ENCODE results near the gene PRR5.

The PRR5 gene

DNA sequence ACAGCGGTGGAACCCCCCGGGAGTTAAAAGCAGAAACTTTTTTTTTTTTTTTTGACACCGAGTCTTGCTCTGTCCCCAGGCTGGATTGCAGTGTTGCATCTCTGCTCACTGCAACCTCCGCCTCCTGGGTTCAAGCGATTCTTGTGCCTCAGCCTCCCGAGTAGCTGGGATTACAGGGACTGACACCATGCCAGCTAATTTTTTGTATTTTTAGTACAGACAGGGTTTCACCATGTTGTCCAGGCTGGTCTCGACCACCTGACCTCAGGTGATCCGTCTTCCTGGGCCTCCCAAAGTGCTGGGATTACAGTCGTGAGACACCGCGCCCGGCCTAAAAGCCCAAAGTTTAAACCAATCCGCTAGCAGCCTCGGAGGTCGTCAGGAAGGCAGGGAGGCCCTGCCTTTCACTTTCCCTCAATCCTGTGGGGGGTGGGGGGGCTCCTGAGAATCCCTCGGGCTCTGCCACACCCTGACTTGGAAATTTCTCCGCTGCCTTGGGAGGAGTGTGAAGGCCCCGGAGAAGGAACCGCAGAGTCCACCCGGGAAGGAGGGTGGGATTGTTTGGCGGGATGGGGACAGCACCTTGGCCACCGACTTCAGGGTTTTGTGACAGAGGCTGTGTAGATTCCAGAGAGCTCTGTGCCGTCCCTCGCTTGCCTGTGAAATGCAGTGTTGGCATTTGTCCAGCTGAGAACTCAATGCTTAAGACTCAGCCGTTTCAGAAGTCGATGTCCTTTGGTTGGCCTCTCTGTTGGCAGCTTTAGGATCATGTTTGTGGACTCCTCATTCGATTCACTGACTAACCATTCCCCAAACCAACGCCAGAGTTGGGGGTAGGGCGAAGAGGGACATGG is 51.4 kb downstream of the PRR5 start:
- H3K4me3 ChIP-seq (ENCODE audit: low read depth in 1 of 2, low read length in 2 of 2): peak overlapping the region; percentile 62 to 66
- peaks cover 21 to 44% of the 10 kb centered on the region in 2 donors for H3K4me1 ChIP-seq (ENCODE audit: control insufficient read depth in 1 of 2, insufficient read depth in 2 of 2, low read length in 2 of 2)
- H3K36me3 ChIP-seq (ENCODE audit: control insufficient read depth in 1 of 2, insufficient read depth in 2 of 2, low read length in 2 of 2): no peaks in the 10 kb centered on the region
- no peaks in the 10 kb centered on the region for H3K9me3 ChIP-seq (ENCODE audit: control insufficient read depth in 1 of 2, low read length in 2 of 2)
- H3K9ac ChIP-seq (ENCODE audit: low read depth in 1 of 2, low read length in 2 of 2): peak overlapping the region; percentile 34 to 48
- H3K27me3 ChIP-seq (ENCODE audit: control insufficient read depth in 1 of 2, insufficient read depth in 2 of 2, low read length in 2 of 2): peaks cover 0 to 8% of the 10 kb centered on the region in 2 donors
- H3K27ac ChIP-seq (ENCODE audit: low read depth, low read length): no peak overlapping the region

DNA sequence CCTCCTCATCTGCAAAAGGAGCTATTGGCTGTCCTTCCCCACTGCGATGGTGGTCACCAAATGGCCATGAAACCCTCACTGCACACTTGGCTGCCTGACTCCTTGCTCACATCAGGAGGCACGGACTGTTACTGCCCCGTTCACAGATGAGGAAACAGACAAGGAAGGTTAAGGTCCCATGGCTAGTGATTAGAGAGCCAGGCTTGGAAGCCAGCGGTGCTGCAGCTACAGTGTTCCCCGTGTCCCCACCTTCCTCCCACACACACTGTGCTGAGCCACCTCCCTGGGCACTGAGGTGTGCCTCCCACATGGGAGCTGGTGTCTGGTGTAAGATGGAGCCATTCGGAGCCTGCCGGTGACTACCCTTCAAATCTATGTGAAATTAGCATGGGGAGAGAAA is 53.0 kb downstream of the PRR5 start:
- H3K27ac ChIP-seq (ENCODE audit: low read depth, low read length): no peak overlapping the region

DNA sequence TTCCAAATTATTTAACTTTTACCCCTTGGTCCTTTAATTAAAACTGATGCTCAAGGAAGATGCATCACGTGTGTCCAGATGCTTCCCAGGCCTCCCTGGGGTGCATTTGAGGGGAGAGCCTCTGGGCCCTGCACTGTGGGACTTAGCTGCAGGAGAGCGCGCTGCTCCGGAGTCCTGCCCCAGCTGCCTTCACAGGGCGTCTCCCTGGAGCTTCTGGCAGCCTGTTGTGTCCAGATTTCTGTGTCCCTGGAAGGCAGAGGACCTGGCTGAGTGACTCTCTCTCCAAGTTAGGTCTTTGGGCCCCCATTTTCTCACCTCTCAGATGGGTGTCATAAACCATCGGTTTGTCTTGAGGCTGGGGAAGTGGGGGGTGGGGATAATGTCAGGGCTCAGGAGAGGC is 53.4 kb downstream of the PRR5 start:
- H3K9ac ChIP-seq (ENCODE audit: low read depth in 1 of 2, low read length in 2 of 2): peak overlapping the region in 1 of 2 donors; percentile 9

More for the DNA sequence above, 53.0 kb downstream of the PRR5 start:
- H3K27me3 ChIP-seq (ENCODE audit: control insufficient read depth in 1 of 2, insufficient read depth in 2 of 2, low read length in 2 of 2): peaks cover 0 to 8% of the 10 kb centered on the region in 2 donors
- H3K4me3 ChIP-seq (ENCODE audit: low read depth in 1 of 2, low read length in 2 of 2): peak overlapping the region in 1 of 2 donors; percentile 32
- H3K9me3 ChIP-seq (ENCODE audit: control insufficient read depth in 1 of 2, low read length in 2 of 2): no peaks in the 10 kb centered on the region
- H3K4me1 ChIP-seq (ENCODE audit: control insufficient read depth in 1 of 2, insufficient read depth in 2 of 2, low read length in 2 of 2): peaks cover 37 to 55% of the 10 kb centered on the region in 2 donors
- H3K36me3 ChIP-seq (ENCODE audit: control insufficient read depth in 1 of 2, insufficient read depth in 2 of 2, low read length in 2 of 2): no peaks in the 10 kb centered on the region
- no peak overlapping the region for H3K9ac ChIP-seq (ENCODE audit: low read depth in 1 of 2, low read length in 2 of 2)

DNA sequence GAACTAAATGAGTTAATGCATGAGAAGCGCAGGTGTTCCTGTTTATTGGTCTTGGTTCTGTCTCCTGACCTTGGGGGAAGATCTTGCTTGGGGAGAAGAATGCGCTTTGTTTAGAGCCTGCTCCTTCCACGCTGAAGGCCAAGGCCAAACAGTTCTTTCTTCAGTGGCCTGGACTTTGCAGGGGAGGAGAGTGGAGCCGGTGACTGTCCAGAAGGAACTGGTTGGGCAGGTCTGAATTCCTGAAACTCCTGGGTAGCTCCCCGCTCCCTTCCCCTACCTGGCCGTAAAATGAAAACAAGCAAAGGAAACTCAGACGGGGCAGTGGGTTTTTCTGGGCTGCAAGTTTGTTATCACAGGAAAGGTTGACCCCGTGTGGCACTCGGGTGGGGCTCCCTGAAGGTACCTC is 54.0 kb downstream of the PRR5 start:
- H3K4me1 ChIP-seq (ENCODE audit: control insufficient read depth in 1 of 2, insufficient read depth in 2 of 2, low read length in 2 of 2): peaks cover 39 to 55% of the 10 kb centered on the region in 2 donors
- H3K36me3 ChIP-seq (ENCODE audit: control insufficient read depth in 1 of 2, insufficient read depth in 2 of 2, low read length in 2 of 2): no peaks in the 10 kb centered on the region
- H3K27me3 ChIP-seq (ENCODE audit: control insufficient read depth in 1 of 2, insufficient read depth in 2 of 2, low read length in 2 of 2): peaks cover 0 to 8% of the 10 kb centered on the region in 2 donors
- H3K9ac ChIP-seq (ENCODE audit: low read depth in 1 of 2, low read length in 2 of 2): peak overlapping the region in 1 of 2 donors; percentile 9
- H3K27ac ChIP-seq (ENCODE audit: low read depth, low read length): no peak overlapping the region
- H3K4me3 ChIP-seq (ENCODE audit: low read depth in 1 of 2, low read length in 2 of 2): peak overlapping the region in 1 of 2 donors; percentile 5
- no peaks in the 10 kb centered on the region for H3K9me3 ChIP-seq (ENCODE audit: control insufficient read depth in 1 of 2, low read length in 2 of 2)

More for the DNA sequence above, 53.4 kb downstream of the PRR5 start:
- Histone ChIP-seq H3K4me1 (ENCODE audit: control insufficient read depth in 1 of 2, insufficient read depth in 2 of 2, low read length in 2 of 2) (peaks cover 39 to 55% of the 10 kb centered on the region in 2 donors), H3K4me3 (ENCODE audit: low read depth in 1 of 2, low read length in 2 of 2) (peak overlapping the region; percentile 5 to 32), H3K36me3 (ENCODE audit: control insufficient read depth in 1 of 2, insufficient read depth in 2 of 2, low read length in 2 of 2) (no peaks in the 10 kb centered on the region), H3K9me3 (ENCODE audit: control insufficient read depth in 1 of 2, low read length in 2 of 2) (no peaks in the 10 kb centered on the region), H3K27me3 (ENCODE audit: control insufficient read depth in 1 of 2, insufficient read depth in 2 of 2, low read length in 2 of 2) (peaks cover 0 to 8% of the 10 kb centered on the region in 2 donors), H3K27ac (ENCODE audit: low read depth, low read length) (no peak overlapping the region)

DNA sequence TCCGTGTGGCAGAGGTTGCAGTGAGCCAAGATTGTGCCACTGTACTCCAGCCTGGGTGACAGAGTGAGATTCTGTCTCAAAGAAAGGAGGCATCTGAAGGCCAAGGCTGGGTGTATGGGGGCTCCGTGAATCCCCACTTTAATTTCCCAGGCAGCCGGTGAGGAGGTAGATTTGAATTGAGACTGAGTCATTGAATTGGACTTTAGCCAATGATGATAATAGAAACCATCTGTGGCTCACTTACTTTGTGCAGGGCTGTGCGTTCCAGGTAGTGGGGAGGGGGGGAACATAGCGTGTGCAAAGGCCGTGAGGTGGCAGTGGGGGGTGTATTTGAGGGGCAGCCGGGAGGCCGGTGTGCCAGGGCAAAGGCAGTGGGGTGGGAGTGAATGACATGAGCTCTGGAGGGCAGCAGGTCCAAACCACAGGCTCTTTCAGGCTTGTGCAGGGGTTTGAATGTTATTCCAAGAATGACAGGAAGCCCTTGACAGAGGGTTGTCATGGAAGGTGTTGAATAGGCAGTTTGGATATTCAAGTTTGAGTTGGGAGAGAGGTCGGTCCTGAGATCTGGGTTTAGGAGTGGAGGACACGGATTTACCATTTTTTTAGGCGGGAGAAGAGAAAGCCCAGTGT is 56.5 kb downstream of the PRR5 start:
- Histone ChIP-seq H3K4me3 (ENCODE audit: low read depth in 1 of 2, low read length in 2 of 2) (no peak overlapping the region), H3K36me3 (ENCODE audit: control insufficient read depth in 1 of 2, insufficient read depth in 2 of 2, low read length in 2 of 2) (no peaks in the 10 kb centered on the region), H3K9ac (ENCODE audit: low read depth in 1 of 2, low read length in 2 of 2) (no peak overlapping the region), H3K27me3 (ENCODE audit: control insufficient read depth in 1 of 2, insufficient read depth in 2 of 2, low read length in 2 of 2) (peaks cover 0 to 6% of the 10 kb centered on the region in 2 donors), H3K4me1 (ENCODE audit: control insufficient read depth in 1 of 2, insufficient read depth in 2 of 2, low read length in 2 of 2) (peaks cover 38 to 44% of the 10 kb centered on the region in 2 donors), H3K9me3 (ENCODE audit: control insufficient read depth in 1 of 2, low read length in 2 of 2) (no peaks in the 10 kb centered on the region), H3K27ac (ENCODE audit: low read depth, low read length) (no peak overlapping the region)

DNA sequence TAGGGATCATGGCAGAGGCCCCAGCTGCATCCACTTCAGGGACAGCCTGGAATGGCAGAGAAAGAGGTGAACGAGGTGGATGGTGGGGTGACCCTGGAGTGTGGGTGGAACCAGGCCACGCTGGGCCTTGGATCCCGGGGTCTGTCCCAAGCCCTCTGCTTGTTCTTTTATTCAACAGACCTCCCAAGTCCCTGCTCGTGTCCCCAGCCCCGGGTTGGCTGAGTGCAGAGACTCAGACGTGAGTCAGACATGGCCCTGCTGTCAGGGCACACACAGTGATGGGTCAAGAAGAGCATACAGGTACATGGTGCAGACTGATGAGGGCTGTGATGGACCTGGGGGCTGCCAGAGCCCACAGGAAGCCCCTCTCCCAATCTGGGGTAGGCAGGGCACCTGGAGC is 57.0 kb downstream of the PRR5 start:
- Histone ChIP-seq H3K4me3 (ENCODE audit: low read depth in 1 of 2, low read length in 2 of 2) (no peak overlapping the region), H3K27me3 (ENCODE audit: control insufficient read depth in 1 of 2, insufficient read depth in 2 of 2, low read length in 2 of 2) (peaks cover 0 to 1% of the 10 kb centered on the region in 2 donors), H3K9ac (ENCODE audit: low read depth in 1 of 2, low read length in 2 of 2) (no peak overlapping the region), H3K36me3 (ENCODE audit: control insufficient read depth in 1 of 2, insufficient read depth in 2 of 2, low read length in 2 of 2) (no peaks in the 10 kb centered on the region), H3K27ac (ENCODE audit: low read depth, low read length) (no peak overlapping the region), H3K4me1 (ENCODE audit: control insufficient read depth in 1 of 2, insufficient read depth in 2 of 2, low read length in 2 of 2) (peaks cover 33 to 38% of the 10 kb centered on the region in 2 donors), H3K9me3 (ENCODE audit: control insufficient read depth in 1 of 2, low read length in 2 of 2) (no peaks in the 10 kb centered on the region)

DNA sequence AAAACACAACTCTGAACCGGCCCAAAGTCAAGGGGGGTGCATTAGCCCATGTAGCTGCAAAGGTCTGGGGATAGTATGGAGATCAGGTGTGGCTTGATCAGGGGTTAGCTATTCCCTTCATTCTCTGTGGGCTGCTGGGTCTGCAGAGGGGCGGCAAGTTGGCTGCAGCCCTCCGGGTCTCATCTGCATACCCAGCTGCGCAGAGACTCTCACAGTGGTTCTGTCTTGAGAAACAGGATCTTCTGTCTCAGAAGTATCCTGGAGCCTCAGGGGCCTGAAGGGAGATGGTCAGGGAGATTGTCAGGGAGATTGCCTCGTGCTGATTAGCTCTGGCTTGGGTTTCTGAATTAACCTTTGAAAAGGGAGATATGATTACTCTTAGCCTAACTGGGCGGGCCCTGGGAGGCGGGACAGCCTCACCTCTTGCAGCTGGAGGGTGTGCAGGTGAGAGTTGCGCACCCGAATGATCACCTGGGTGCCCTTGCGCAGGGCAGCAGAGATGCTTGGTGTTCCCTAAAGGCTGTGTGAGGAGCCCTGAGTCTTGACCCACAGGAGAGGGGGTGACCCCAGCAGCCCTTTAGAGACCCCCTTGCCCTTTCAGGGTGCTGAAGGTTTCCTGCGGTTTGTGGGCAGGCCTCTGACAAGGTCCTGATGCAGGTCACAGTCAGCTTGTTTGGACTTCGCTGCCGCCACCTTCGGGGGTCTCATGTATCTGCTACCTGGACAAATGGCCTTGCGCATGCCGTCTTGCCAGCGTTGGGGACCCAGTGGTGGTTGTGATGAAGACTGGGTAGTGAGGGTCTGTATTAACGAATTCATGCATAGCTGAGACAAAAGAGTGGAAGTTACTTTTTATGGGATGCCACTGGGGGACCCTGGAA is 57.7 kb downstream of the PRR5 start:
- Histone ChIP-seq H3K9me3 (ENCODE audit: control insufficient read depth in 1 of 2, low read length in 2 of 2) (no peaks in the 10 kb centered on the region), H3K27me3 (ENCODE audit: control insufficient read depth in 1 of 2, insufficient read depth in 2 of 2, low read length in 2 of 2) (no peaks in the 10 kb centered on the region), H3K36me3 (ENCODE audit: control insufficient read depth in 1 of 2, insufficient read depth in 2 of 2, low read length in 2 of 2) (no peaks in the 10 kb centered on the region), H3K27ac (ENCODE audit: low read depth, low read length) (no peak overlapping the region), H3K4me3 (ENCODE audit: low read depth in 1 of 2, low read length in 2 of 2) (no peak overlapping the region), H3K4me1 (ENCODE audit: control insufficient read depth in 1 of 2, insufficient read depth in 2 of 2, low read length in 2 of 2) (peaks cover 30 to 32% of the 10 kb centered on the region in 2 donors), H3K9ac (ENCODE audit: low read depth in 1 of 2, low read length in 2 of 2) (no peak overlapping the region)

DNA sequence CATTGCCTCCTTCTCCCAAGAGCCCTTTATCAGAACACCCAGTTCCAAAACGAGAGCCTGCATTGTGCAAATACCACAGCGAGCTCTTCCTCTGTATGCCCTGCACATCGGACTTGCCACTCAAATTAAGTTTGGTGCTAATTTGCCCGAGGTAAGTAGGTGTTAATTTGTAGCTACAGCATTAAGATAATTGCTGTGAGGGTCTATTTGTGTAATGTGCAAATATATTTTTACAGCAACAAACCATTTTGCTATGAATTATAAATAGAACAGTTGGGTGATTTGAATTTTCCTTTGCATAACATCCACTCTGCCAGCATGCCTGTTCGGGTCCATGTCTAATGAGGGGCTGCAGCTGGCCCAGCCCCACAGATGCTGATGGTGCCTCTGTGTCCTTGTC is 58.5 kb downstream of the PRR5 start:
- Histone ChIP-seq H3K4me3 (ENCODE audit: low read depth in 1 of 2, low read length in 2 of 2) (no peak overlapping the region), H3K9me3 (ENCODE audit: control insufficient read depth in 1 of 2, low read length in 2 of 2) (no peaks in the 10 kb centered on the region), H3K27ac (ENCODE audit: low read depth, low read length) (no peak overlapping the region), H3K4me1 (ENCODE audit: control insufficient read depth in 1 of 2, insufficient read depth in 2 of 2, low read length in 2 of 2) (peaks cover 22 to 24% of the 10 kb centered on the region in 2 donors), H3K9ac (ENCODE audit: low read depth in 1 of 2, low read length in 2 of 2) (no peak overlapping the region), H3K27me3 (ENCODE audit: control insufficient read depth in 1 of 2, insufficient read depth in 2 of 2, low read length in 2 of 2) (no peaks in the 10 kb centered on the region), H3K36me3 (ENCODE audit: control insufficient read depth in 1 of 2, insufficient read depth in 2 of 2, low read length in 2 of 2) (no peaks in the 10 kb centered on the region)

DNA sequence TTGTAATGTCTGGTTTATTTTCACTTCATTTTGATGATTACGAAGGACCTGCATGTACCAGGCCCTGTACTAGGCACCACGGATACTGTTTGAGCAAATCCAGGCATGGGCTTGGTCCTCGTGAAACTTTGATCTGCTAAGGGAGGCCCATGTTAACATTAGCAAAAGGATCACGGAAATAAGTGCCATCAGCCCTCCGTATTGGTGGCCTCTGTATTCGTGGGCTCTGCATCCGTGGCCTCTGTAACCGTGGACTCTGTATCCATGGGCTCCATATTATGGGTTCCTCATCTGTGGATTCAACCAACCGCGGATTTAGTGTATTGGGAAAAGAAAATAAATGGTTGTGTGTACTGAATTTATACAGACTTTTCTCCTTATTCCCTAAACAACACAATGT is 59.0 kb downstream of the PRR5 start:
- H3K9ac ChIP-seq (ENCODE audit: low read depth in 1 of 2, low read length in 2 of 2): no peak overlapping the region
- no peaks in the 10 kb centered on the region for H3K36me3 ChIP-seq (ENCODE audit: control insufficient read depth in 1 of 2, insufficient read depth in 2 of 2, low read length in 2 of 2)
- no peaks in the 10 kb centered on the region for H3K27me3 ChIP-seq (ENCODE audit: control insufficient read depth in 1 of 2, insufficient read depth in 2 of 2, low read length in 2 of 2)
- no peak overlapping the region for H3K4me3 ChIP-seq (ENCODE audit: low read depth in 1 of 2, low read length in 2 of 2)
- peaks cover 18% of the 10 kb centered on the region in 2 donors for H3K4me1 ChIP-seq (ENCODE audit: control insufficient read depth in 1 of 2, insufficient read depth in 2 of 2, low read length in 2 of 2)
- H3K27ac ChIP-seq (ENCODE audit: low read depth, low read length): no peak overlapping the region
- H3K9me3 ChIP-seq (ENCODE audit: control insufficient read depth in 1 of 2, low read length in 2 of 2): no peaks in the 10 kb centered on the region

Data from duodenal mucosa (tissue), 2 donors.